Adrenal gland (tissue), 5 donors: ENCODE measurements around the gene HIRA.

Experiments
- POLR2A ChIP-seq, 2 donors: fragments of 450-650 bp; IDR thresholded peaks; one replicate each; pipeline ENCODE4 v1.6.1; 2017; ENCODE audit warnings: antibody characterized with exemption in 2 of 2, mild to moderate bottlenecking in 2 of 2, moderate library complexity in 1 of 2
- TF ChIP-seq, protein P1 (sequence below), 6 experiments: fragments of 450-650 bp in 4 of 6; fragments of 200-600 bp in 2 of 6; sonication (generic) in 1 of 6; IDR thresholded peaks; 1 replicate in 5 of 6; 2 replicates in 1 of 6; pipeline versions ENCODE4 v1.5.1 to v1.8.0; 2016 to 2021; ENCODE audit warnings: antibody characterized with exemption in 6 of 6, mild to moderate bottlenecking in 2 of 6, moderate library complexity in 1 of 6
- donor health status: DM: no; HTN: no; CAD: no.

DNA sequence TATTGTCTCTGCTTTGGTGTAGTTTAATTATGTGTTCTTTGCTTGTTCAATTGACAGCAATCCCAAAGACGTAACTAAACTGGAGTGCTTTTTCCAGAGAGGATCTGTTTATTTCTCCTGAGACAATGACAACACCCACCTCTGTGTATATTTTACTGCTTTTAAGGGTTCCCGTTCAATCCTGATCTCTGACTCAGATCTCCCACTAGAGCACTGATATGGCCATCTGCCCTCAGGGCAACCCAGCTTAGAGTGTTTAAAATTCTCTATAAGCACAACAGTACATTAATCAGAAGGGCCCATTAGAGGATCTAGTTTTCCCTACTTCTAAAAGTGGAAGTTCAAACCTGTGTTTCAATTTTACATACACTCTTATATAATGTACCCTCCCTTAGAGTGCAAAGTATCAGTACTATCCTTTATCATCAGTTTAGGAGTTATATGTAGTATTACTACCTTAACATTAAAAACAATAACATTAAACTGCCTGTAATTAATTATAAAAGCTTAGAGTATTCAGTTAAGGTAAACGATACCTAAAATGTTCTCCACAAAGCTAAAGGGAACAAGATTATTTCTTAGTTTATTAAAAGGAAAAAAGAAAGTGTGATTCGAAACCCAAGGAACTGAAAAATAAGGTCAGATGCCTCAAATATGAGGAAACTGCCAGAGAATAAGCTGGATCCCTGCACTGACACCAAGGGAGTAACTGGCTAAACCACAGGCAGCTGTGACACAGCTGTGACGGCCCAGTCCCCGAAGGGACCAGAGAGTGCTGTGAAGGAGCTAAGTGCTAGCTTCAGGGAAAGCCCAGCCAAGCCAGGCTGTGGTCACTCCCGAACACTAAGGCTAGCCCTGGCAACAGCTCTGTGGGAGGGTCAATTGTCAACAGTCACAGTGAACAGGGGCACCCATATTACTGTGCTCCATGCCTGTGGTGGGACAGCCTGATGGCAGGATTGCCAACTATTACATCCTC is 32.2 kb upstream of the HIRA start:
- TF ChIP-seq, protein P1, sequence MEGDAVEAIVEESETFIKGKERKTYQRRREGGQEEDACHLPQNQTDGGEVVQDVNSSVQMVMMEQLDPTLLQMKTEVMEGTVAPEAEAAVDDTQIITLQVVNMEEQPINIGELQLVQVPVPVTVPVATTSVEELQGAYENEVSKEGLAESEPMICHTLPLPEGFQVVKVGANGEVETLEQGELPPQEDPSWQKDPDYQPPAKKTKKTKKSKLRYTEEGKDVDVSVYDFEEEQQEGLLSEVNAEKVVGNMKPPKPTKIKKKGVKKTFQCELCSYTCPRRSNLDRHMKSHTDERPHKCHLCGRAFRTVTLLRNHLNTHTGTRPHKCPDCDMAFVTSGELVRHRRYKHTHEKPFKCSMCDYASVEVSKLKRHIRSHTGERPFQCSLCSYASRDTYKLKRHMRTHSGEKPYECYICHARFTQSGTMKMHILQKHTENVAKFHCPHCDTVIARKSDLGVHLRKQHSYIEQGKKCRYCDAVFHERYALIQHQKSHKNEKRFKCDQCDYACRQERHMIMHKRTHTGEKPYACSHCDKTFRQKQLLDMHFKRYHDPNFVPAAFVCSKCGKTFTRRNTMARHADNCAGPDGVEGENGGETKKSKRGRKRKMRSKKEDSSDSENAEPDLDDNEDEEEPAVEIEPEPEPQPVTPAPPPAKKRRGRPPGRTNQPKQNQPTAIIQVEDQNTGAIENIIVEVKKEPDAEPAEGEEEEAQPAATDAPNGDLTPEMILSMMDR (IDR thresholded peaks at IDR 0.05) = no peak
- TF ChIP-seq POLR2A (IDR thresholded peaks at IDR 0.05) = no peak
